ENCODE data around the gene NRF1. TPM values are rescaled to one million over a fixed set of nuclear protein-coding genes. Genes with fewer than 3 reads are reported as not detected.

NRF1 gene
- total RNA-seq, 2 donors from 2014 or later = 19.2 to 37.6 TPM

DNA sequence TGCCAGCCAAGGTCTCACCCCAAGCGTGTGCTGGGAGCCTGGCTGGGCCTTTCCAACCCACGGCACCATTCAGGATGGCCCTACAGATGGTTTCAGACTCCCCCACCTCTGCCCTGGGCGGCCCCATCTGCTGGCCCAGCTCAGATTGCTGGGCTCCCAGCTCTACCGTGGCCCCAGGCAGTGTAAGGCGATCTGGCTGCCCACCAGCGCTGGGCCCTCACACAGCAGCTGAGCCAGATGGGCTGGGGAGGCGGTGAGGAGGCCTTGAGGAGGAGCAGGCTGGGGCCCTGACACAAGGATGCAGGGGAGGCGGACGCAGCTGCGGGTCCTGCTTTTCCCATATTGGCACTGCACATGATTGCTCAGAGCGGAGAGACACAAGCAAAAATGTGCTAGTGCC is 162.8 kb downstream of the NRF1 start:
- Histone ChIP-seq H3K9me3 (no peaks in the 10 kb centered on the region), H3K27ac (no peak overlapping the region), H3K27me3 (replicated peaks; ENCODE audit: insufficient read depth) (peaks cover 8% of the 10 kb centered on the region), H3K4me1 (ENCODE audit: control insufficient read depth in 1 of 2, low read depth in 2 of 2) (peaks cover 6 to 8% of the 10 kb centered on the region in 2 donors), H3K36me3 (no peaks in the 10 kb centered on the region), H3K4me3 (no peak overlapping the region)
- TF ChIP-seq, protein P1, sequence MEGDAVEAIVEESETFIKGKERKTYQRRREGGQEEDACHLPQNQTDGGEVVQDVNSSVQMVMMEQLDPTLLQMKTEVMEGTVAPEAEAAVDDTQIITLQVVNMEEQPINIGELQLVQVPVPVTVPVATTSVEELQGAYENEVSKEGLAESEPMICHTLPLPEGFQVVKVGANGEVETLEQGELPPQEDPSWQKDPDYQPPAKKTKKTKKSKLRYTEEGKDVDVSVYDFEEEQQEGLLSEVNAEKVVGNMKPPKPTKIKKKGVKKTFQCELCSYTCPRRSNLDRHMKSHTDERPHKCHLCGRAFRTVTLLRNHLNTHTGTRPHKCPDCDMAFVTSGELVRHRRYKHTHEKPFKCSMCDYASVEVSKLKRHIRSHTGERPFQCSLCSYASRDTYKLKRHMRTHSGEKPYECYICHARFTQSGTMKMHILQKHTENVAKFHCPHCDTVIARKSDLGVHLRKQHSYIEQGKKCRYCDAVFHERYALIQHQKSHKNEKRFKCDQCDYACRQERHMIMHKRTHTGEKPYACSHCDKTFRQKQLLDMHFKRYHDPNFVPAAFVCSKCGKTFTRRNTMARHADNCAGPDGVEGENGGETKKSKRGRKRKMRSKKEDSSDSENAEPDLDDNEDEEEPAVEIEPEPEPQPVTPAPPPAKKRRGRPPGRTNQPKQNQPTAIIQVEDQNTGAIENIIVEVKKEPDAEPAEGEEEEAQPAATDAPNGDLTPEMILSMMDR (IDR thresholded peaks at IDR 0.05) = no peak
- DNase-seq (ENCODE audit: low spot score) (no peak), ATAC-seq (ENCODE audit: insufficient number of reproducible peaks, low FRiP score, low read depth) (no peak)

DNA sequence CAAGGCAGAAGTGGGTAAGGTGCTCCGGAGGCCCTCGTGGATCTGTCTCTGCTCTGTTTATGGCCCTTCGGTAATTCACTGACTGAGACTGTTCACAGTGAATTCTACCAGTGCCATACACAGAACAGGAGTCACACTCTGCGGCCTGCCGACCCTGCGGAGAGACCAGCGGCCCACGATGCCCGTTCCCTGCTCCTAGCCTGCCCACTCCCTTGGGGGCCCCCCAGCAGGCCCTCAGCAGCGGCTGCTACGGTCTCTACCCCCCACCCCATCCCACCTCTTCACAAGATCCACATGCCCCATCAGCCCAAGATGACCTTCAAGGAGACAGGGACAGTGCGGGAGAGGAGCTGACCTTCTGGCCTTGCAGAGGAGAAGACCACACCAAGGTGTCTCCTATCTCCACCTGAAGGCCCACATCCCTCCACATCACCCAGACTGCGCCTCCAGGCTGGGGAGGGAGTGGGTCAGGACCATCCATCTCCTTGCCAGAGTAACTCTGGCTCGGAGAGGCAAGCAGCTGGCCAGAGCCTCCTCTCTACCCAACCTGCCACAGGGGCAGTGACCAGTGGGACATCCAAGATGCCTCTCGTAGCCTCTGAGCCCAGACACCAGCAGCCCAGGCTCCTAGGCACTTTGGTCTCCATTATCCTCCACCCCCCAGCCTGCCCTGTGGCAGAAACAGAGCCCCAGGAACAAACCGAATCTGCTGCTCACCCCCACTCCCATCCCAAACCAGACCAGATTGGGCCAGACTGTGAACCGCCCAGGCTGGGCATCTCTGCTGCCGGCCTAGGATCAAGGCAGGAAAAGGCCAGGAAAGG is 163.6 kb downstream of the NRF1 start:
- Histone ChIP-seq H3K27ac (no peak overlapping the region), H3K4me1 (ENCODE audit: control insufficient read depth in 1 of 2, low read depth in 2 of 2) (peaks cover 11 to 16% of the 10 kb centered on the region in 2 donors), H3K36me3 (no peaks in the 10 kb centered on the region), H3K27me3 (replicated peaks; ENCODE audit: insufficient read depth) (peaks cover 12% of the 10 kb centered on the region), H3K9me3 (no peaks in the 10 kb centered on the region), H3K4me3 (no peak overlapping the region)
- TF ChIP-seq, protein P1 (IDR thresholded peaks at IDR 0.05) = no peak
- no peak for DNase-seq (ENCODE audit: low spot score)
- ATAC-seq (ENCODE audit: insufficient number of reproducible peaks, low FRiP score, low read depth) = no peak

DNA sequence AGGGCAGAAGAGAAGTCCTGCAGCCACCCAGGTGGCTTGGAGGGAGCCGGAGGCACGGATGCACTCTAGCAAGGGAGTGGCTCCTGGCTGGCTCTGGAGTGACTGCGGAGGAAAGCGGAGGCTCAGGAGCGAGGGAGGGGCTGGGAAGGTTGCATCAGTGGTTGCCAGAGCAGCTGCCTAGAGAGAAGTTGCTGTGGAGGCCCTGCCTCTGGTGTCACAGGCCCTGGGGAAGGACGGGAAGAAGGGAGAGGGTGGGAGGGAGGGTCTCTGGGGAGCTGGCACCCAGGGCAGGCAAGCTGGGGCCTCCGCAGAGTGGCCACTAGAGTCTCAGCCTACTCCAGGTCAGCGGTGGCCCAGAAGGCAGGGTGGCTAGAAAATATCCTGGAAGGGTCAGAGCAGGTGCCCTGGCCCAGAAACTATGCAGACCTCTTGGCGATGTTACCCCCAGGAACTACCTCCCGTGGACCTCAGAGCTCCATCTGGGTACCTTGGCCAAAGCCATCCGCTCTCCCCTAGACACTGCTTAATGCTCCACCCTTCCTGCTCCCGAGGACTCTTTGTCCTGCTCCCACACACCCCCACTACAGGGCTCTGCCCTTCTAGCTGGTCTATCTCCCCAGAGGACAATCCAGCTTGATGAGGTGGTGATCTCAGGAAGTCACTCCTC is 164.3 kb downstream of the NRF1 start:
- peaks cover 11 to 23% of the 10 kb centered on the region in 2 donors for H3K4me1 ChIP-seq (ENCODE audit: control insufficient read depth in 1 of 2, low read depth in 2 of 2)
- H3K9me3 ChIP-seq = no peaks in the 10 kb centered on the region
- no peaks in the 10 kb centered on the region for H3K36me3 ChIP-seq
- ATAC-seq (ENCODE audit: insufficient number of reproducible peaks, low FRiP score, low read depth) = no peak
- DNase-seq (ENCODE audit: low spot score) = no peak
- H3K27me3 ChIP-seq (replicated peaks; ENCODE audit: insufficient read depth) = peaks cover 12% of the 10 kb centered on the region
- no peak overlapping the region for H3K27ac ChIP-seq
- TF ChIP-seq, protein P1 (IDR thresholded peaks at IDR 0.05) = no peak
- no peak overlapping the region for H3K4me3 ChIP-seq

DNA sequence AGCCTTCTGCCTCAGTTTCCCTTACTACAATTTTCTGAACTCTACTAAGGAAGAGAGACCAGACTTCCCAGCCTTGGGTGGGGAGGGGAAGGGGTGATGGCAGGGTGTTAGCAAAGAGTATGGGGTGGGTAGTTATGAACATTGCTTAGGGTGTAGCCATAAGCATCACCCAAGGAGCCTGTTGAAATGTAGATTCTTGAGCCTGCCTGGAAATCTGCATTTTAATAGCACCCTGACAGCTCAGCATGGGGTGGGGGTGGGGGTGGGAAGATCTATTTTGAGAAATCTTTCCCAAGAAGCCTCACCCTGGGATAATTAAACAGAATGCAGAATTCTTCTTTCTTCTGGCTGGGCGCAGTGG is 164.8 kb downstream of the NRF1 start:
- H3K4me1 ChIP-seq (ENCODE audit: control insufficient read depth in 1 of 2, low read depth in 2 of 2) = peaks cover 11 to 28% of the 10 kb centered on the region in 2 donors
- no peak overlapping the region for H3K4me3 ChIP-seq
- TF ChIP-seq, protein P1 (IDR thresholded peaks at IDR 0.05) = no peak
- no peak for DNase-seq (ENCODE audit: low spot score)
- no peak overlapping the region for H3K27ac ChIP-seq
- H3K27me3 ChIP-seq (replicated peaks; ENCODE audit: insufficient read depth) = peaks cover 16% of the 10 kb centered on the region
- no peak for ATAC-seq (ENCODE audit: insufficient number of reproducible peaks, low FRiP score, low read depth)
- H3K36me3 ChIP-seq = no peaks in the 10 kb centered on the region
- no peaks in the 10 kb centered on the region for H3K9me3 ChIP-seq

DNA sequence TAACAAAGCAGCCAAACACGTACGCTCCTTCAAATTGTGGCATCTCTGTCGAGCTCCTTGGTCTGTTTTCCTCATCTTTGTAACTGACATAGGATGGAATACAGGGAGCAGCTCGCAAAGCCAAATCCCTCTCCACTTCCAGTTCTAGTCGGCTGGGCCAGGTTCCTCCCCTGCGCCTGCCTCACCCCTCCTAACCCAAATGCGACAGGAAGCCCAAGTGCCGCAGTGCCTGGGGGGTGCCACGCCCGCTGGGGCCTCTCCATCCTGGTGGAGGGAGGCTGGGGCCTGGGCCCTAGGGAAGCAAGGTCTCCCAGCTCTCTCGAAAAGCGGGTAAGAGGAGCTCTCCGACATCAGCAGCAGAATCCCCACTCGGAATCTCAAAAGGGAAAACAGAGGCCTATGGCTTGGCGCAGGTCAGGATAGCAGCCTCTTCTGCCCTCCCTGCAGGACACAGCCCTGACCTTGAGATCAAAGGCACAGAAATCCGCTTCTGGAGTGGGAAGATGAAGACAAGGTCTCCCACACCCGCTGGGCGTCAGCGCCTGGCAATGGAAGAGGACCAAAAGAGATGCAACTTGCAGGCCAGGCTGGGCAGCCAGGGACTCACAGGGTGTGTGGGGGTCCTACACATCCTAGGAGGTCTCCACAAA is 165.8 kb downstream of the NRF1 start:
- H3K27me3 ChIP-seq (replicated peaks; ENCODE audit: insufficient read depth) = peaks cover 26% of the 10 kb centered on the region

More for the DNA sequence above, 165.8 kb downstream of the NRF1 start:
- Histone ChIP-seq H3K4me1 (ENCODE audit: control insufficient read depth in 1 of 2, low read depth in 2 of 2) (peaks cover 19 to 38% of the 10 kb centered on the region in 2 donors), H3K27ac (no peak overlapping the region), H3K36me3 (no peaks in the 10 kb centered on the region), H3K9me3 (no peaks in the 10 kb centered on the region), H3K4me3 (no peak overlapping the region)
- no peak for ATAC-seq (ENCODE audit: insufficient number of reproducible peaks, low FRiP score, low read depth)
- DNase-seq (ENCODE audit: low spot score) = no peak
- TF ChIP-seq, protein P1 (IDR thresholded peaks at IDR 0.05) = no peak

All from thoracic aorta (tissue), 2 donors.